Vagina (tissue), 2 donors: Measurements from ENCODE around the gene VENTX.

Experiments used
- POLR2A ChIP-seq, 2 donors: fragments of 450-650 bp; IDR thresholded peaks; one replicate each; pipeline ENCODE4 v1.6.1; 2017; ENCODE audit warnings: antibody characterized with exemption in 2 of 2, mild to moderate bottlenecking in 2 of 2, moderate library complexity in 2 of 2
- POLR2AphosphoS5 ChIP-seq, 2 donors: sonication (generic); formaldehyde crosslinking; IDR thresholded peaks; one replicate each; pipeline ENCODE4 v1.9.0; 2017; ENCODE audit warnings: antibody characterized with exemption in 2 of 2, mild to moderate bottlenecking in 2 of 2, low read depth in 1 of 2; ENCODE audit not compliant: insufficient read depth in 1 of 2
- TF ChIP-seq, protein P1 (sequence below), 3 experiments: fragments of 450-650 bp in 2 of 3; fragments of 200-600 bp in 1 of 3; sonication (generic) in 1 of 3; IDR thresholded peaks; one replicate each; pipeline ENCODE4 v1.5.1; 2017 to 2019; ENCODE audit warnings: antibody characterized with exemption in 3 of 3, mild to moderate bottlenecking in 2 of 3, moderate library complexity in 2 of 3

- TF ChIP-seq, protein P1, sequence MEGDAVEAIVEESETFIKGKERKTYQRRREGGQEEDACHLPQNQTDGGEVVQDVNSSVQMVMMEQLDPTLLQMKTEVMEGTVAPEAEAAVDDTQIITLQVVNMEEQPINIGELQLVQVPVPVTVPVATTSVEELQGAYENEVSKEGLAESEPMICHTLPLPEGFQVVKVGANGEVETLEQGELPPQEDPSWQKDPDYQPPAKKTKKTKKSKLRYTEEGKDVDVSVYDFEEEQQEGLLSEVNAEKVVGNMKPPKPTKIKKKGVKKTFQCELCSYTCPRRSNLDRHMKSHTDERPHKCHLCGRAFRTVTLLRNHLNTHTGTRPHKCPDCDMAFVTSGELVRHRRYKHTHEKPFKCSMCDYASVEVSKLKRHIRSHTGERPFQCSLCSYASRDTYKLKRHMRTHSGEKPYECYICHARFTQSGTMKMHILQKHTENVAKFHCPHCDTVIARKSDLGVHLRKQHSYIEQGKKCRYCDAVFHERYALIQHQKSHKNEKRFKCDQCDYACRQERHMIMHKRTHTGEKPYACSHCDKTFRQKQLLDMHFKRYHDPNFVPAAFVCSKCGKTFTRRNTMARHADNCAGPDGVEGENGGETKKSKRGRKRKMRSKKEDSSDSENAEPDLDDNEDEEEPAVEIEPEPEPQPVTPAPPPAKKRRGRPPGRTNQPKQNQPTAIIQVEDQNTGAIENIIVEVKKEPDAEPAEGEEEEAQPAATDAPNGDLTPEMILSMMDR (IDR thresholded peaks at IDR 0.05) = no peak
- TF ChIP-seq POLR2A (IDR thresholded peaks at IDR 0.05) (no peak), POLR2AphosphoS5 (IDR thresholded peaks at IDR 0.05; ENCODE audit: insufficient read depth in 1 of 2, low read depth in 1 of 2) (no peak)
These were observed 41.3 kb upstream of the VENTX start for GRCh38 chr10:133196221-133196915.
